ENCODE results near the gene CHMP1A.

CHMP1A gene

GRCh38 chr16:89602273-89602951 lies 55.1 kb downstream of the CHMP1A start:
- DNase-seq, result peak; percentile 33

DNA sequence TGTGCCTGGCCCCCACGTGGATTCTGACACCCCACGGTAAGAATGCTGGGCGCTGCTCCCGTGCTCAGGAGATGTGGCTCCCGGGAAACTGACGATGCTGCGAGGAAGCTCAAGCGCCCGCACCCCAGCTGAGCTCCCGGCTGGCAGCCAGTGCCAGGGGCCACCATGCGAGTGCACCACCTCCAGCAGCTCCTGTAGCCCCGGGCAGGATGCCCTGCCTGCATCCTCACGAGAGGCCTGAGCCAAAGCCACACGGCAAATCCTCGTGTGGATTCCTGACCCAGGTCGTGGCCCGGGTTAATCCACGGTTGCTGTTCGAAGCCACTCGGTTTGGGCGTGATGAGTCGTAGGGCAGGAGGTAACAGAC lies 55.6 kb downstream of the CHMP1A start:
- no peak for DNase-seq

DNA sequence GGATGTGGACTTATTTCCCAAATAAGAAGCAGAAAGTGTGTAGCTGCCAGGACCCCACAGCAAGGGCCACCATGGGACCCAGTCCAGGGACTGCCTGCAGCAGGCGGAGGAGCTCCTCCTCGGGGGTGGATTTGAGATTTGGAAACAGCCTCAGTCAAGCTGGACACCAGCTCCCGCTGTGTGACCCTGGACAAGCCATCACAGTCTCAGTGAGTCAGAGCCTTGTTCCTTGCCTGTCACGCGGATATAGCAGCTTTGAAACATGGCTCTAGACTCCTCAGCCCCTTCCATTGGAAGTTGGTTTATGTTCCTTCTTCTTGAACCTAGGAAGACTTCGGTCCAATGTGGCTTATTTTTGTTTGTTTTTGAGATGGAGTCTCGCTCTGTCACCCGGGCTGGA lies 56.6 kb downstream of the CHMP1A start:
- DNase-seq, result no peak

- no peak for DNase-seq
Observed at GRCh38 chr16:89600427-89600826, 57.1 kb downstream of the CHMP1A start.

DNA sequence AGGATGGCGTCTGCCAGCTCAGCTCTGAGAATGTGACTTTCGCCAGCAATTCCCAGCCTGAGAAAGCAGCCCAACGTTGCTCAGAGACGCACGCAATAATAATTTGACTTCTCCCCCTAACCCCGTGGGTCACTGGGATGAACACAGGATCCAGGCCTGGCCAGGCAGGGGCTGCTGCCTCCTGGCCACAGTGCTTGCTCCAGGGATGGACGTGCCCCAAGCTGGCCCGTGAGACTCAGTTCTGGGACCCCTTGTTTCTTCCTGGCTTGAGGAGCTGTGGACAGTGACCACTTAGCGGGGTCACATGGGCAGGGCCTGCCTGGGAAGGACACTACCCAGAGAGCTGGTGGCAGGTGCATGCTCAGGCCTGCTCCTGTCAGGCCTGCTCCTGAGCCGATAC lies 57.6 kb downstream of the CHMP1A start:
- no peak for DNase-seq

- no peak for DNase-seq
Observed at GRCh38 chr16:89599451-89599858, 58.1 kb downstream of the CHMP1A start.

DNA sequence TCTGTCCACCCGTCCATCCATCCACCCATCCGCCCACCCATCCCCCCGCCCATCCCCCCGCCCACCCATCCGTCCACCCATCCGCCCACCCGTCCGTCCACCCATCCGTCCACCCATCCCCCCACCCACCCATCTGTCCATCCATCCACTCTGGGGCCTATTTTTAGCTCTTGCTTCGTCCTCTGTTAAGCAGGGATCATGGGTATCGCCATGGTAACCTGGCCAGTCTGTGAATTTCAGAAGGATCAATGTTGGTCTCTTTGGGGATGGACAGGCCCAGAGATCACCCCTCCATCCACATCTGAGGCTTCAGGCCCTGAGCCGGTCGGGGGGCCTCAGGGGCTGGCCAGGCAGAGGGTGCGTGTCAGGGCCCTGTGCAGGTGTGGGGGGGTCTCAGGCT lies 59.3 kb downstream of the CHMP1A start:
- DNase-seq, result no peak

DNA sequence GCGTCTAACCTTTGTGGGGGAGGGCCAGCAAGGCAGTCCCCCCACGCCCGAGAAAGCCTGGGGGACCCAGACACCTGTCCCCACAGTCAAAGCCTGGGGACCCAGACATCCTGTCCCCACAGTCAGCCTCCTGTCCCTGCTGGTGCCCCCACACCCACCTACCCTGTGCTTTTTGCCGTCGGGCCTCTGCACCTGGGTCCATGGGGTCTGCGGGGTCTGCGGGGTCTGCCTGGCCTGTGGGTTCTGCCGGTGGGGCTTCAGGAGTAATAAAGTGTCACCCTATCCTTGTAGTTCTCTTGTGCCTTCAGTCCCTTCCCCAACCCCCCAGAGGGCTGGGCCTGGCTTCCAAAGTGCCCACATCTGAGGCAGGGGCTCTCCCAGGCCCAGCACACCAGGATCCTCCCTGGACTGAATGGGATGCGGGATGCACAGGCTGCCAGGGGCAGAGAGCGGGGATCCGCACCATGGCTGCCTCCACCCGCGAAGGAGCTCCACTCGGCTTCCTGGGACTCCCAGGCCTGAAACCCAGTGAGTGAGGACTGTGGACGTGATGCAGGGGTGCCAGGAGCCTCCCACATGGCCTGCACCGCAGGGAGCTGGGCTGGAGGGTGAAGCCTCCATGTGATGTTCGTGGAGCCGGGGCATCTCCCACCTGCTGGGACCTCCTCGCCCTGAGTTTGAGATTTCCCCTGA lies 60.4 kb downstream of the CHMP1A start:
- DNase-seq, result no peak

DNA sequence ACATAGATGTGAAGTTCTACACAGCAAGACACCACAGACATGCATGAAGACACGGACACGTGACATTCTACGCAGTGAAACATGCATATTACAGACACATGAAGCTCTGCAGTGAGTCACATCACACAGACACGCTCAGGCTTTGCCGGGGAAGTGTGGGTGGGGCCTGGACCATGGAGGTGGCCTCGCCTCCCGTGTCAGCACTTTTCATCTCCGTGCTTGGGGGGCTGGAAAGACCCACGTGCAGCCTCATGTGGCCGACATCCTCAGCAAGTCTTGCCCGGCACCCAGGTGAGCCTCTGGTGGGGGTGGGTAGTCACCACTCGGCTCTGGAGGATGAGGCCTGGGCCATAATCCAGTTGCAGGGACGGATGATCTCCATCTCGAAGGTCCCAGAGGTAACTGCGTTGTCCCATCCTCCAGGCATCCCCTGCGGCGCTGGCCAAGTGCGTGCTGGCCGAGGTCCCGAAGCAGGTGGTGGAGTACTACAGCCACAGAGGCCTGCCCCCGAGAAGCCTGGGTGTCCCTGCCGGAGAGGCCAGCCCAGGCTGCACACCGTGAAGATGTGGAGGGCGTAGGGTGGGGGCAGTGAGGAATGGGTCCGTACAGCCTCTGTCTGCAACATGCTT lies 61.3 kb downstream of the CHMP1A start:
- no peak for DNase-seq

- no peak for DNase-seq
Observed at GRCh38 chr16:89595330-89596060, 62.0 kb downstream of the CHMP1A start.
